Stomach (tissue), 9 donors: Measurements from ENCODE around the gene TRAF1. TPM values are rescaled to one million over a fixed set of nuclear protein-coding genes. Genes with fewer than 3 reads are reported as not detected.

ENCODE experiments used
- DNase-seq, 2 donors: peaks; one replicate each; pipeline versions ENCODE4 v3.0.0 to v3.0.0-alpha.2; 2013 to 2019
- H3K27ac ChIP-seq, 5 donors: fragments of 200-600 bp in 4 of 5; sonication (generic) in 4 of 5; one replicate each; pipeline ENCODE4 v1.5.1; 2013 to 2019; ENCODE audit warnings: mild to moderate bottlenecking in 1 of 5, moderate library complexity in 1 of 5
- H3K27me3 ChIP-seq, 3 donors: fragments of 200-600 bp; sonication (generic); one replicate each; pipeline ENCODE4 v1.5.1; 2017 to 2019; ENCODE audit warnings: mixed run types in 1 of 3
- H3K36me3 ChIP-seq, 4 donors: fragments of 200-600 bp; sonication (generic); 1 replicate in 3 of 4; 2 replicates in 1 of 4; pipeline ENCODE4 v1.5.1; 2016 to 2019
- H3K4me1 ChIP-seq, 4 donors: fragments of 200-600 bp; sonication (generic); one replicate each; pipeline ENCODE4 v1.5.1; 2016 to 2019
- H3K4me3 ChIP-seq, 4 donors: fragments of 200-600 bp; sonication (generic) in 3 of 4; one replicate each; pipeline ENCODE4 v1.5.1; 2016 to 2019; ENCODE audit warnings: mild to moderate bottlenecking in 1 of 4
- H3K9me3 ChIP-seq, 4 donors: fragments of 200-600 bp; sonication (generic); one replicate each; pipeline ENCODE4 v1.5.1; 2016 to 2019
- EP300 ChIP-seq: sonication (generic); formaldehyde crosslinking; IDR thresholded peaks from one replicate; pipeline ENCODE4 v1.6.1; 2017; ENCODE audit warnings: antibody characterized with exemption
- POLR2A ChIP-seq, 4 donors: fragments of 450-650 bp; IDR thresholded peaks; one replicate each; pipeline ENCODE4 v1.6.1; 2016; ENCODE audit warnings: antibody characterized with exemption in 4 of 4, control low read depth in 2 of 4, mild to moderate bottlenecking in 1 of 4, moderate library complexity in 1 of 4
- POLR2AphosphoS5 ChIP-seq, 3 donors: sonication (generic); formaldehyde crosslinking; IDR thresholded peaks; one replicate each; pipeline ENCODE4 v1.6.1; 2016; ENCODE audit warnings: antibody characterized with exemption in 3 of 3
- WGBS, 5 donors: extraction: QIAGEN DNeasy Blood & Tissue Kit in 3 of 5; methylation state at CpG; one replicate each; pipeline versions ENCODE4 v1.1.5 to v1.1.7; 2013 to 2018; 5-methylcytosine and 5-hydroxymethylcytosine counted together
- intact Hi-C: fragments of 100-400 bp; cut with DNase I; formaldehyde crosslinking; loops from one replicate; pipeline ENCODE4 v1.15.1; 2023; ENCODE audit warnings: low total_unique reads
- polyA plus RNA-seq, 3 donors: library from polyadenylated mRNA; stranded (reverse); fragments of 200-250 nt; gene quantifications; one replicate each; pipeline ENCODE4 v1.2.3, GENCODE V29; 2013
- total RNA-seq, 5 donors: library from RNA; depleted of rRNA; stranded (reverse); fragments of >200 nt; gene quantifications; one replicate each; pipeline versions ENCODE4 v1.1.0 to v1.2.3, GENCODE V29; 2014 to 2016
- TF ChIP-seq, protein P1 (sequence below), 7 experiments: fragments of 450-650 bp in 4 of 7; fragments of 200-600 bp in 3 of 7; sonication (generic) in 3 of 7; IDR thresholded peaks; one replicate each; pipeline ENCODE4 v1.5.1; 2016 to 2019; ENCODE audit warnings: antibody characterized with exemption in 7 of 7, control low read depth in 2 of 7, mild to moderate bottlenecking in 1 of 7
- donor health status: healthy with polysubstance abuse.
- donor health status: Bipolar disorder and iron deficiency.
- donor health status: healthy.

Gene TRAF1
- total and polyA plus RNA-seq, 8 donors = 0.58 to 10.3 (median 3.2) TPM

DNA sequence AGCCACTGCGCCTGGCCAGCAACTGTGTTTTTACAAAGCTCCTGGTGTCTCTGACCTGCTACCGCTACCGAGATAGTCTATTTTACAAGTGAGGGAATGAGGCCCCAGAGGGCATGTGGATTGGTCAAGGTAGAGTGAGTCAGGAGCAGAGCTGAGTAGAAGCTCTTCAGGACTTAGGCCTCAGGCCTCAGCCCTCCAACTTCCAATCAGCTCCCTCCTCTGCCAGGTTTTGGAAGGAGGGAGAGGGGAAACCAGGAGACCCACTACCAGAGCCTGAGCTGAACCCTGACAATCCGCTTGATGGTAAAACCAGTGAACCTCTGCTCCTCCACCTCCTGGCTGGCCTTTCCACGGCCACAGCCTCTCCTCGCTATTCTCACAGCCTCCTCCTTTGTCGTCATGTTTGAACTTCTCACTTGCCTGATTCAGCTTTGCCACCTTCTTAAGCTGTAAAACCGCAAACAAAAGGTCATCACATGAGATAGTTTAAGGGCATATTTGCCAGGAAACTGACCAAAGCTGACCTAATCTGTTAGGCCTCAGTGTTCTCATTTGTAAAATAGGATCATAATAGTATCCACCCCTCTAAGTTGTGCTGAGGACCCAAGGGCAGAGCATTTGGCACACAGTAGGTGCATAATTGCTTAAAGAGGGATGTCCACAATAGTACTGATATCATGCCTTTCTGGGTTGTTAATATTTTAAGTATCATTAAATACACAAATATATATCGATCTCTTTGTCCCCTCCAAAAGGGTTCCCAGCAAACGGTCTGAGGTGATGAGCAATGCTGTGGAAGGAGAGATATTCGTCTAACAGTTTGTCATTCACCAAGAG lies 1.7 kb downstream of the TRAF1 start:
- peak overlapping the region; percentile 66 to 97 (median 92) for H3K27ac ChIP-seq
- intact Hi-C loops = loop anchor here (10.0 kb wide), 1 partner anchor 50 kb away; the partner anchor contains the start of gene PHF19

DNA sequence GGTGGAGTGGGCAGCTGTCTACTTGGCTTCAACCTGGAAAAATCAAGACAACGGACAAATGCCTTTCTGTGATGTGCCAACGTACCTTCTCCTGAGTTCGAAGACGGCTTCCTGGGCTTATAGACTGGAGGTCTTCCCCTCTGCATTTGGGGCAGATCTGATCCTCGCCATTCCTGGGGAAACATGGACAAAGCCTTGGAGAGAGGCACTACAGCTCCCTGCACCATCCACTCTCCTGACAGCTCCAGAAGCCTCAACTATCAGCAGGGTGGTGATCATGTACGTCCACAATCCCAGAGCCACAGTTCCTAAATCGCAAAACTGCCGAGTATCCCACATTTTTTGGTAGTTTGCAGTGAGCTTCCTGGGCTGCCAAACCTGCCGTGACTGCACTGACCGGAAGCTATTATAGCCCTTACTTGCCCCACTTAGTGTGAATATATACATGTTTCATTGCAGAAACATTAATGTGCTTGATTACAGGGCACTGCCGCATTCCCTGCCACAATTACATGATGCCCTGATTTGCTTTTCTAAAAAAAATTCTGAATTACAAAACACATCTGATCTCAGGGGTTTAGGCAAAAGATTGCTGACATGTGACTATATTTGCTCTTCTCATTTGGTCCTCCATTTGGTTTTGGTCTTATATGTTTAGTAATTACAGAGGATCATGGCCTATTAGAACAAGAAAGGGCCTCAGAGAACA lies 2.8 kb downstream of the TRAF1 start:
- intact Hi-C loops = loop anchor here (10.0 kb wide), 1 partner anchor 49 kb away; the partner anchor contains the start of gene PHF19
- 86 to 93% (median 90%) methylated on average over 9 to 11 of the region's 11 CpGs for WGBS, 5 donors
- Histone ChIP-seq H3K36me3 (no peaks in the 10 kb centered on the region), H3K27me3 (no peaks in the 10 kb centered on the region), H3K9me3 (no peaks in the 10 kb centered on the region), H3K4me1 (peaks cover 15 to 69% (median 42%) of the 10 kb centered on the region in 4 donors), H3K27ac (peak overlapping the region in 4 of 5 donors; percentile 25 to 97 (median 92)), H3K4me3 (no peak overlapping the region)
- no peak for DNase-seq
- TF ChIP-seq, protein P1, sequence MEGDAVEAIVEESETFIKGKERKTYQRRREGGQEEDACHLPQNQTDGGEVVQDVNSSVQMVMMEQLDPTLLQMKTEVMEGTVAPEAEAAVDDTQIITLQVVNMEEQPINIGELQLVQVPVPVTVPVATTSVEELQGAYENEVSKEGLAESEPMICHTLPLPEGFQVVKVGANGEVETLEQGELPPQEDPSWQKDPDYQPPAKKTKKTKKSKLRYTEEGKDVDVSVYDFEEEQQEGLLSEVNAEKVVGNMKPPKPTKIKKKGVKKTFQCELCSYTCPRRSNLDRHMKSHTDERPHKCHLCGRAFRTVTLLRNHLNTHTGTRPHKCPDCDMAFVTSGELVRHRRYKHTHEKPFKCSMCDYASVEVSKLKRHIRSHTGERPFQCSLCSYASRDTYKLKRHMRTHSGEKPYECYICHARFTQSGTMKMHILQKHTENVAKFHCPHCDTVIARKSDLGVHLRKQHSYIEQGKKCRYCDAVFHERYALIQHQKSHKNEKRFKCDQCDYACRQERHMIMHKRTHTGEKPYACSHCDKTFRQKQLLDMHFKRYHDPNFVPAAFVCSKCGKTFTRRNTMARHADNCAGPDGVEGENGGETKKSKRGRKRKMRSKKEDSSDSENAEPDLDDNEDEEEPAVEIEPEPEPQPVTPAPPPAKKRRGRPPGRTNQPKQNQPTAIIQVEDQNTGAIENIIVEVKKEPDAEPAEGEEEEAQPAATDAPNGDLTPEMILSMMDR (IDR thresholded peaks at IDR 0.05) = no peak
- no peak for TF ChIP-seq POLR2A (IDR thresholded peaks at IDR 0.05)
- TF ChIP-seq POLR2AphosphoS5 (IDR thresholded peaks at IDR 0.05) = no peak
- no peak for TF ChIP-seq EP300

More for the DNA sequence above, 1.7 kb downstream of the TRAF1 start:
- Histone ChIP-seq H3K4me3 (peak overlapping the region in 1 of 4 donors; percentile 25), H3K36me3 (no peaks in the 10 kb centered on the region), H3K4me1 (peaks cover 13 to 67% (median 41%) of the 10 kb centered on the region in 4 donors), H3K9me3 (no peaks in the 10 kb centered on the region), H3K27me3 (no peaks in the 10 kb centered on the region)
- WGBS, 5 donors = 68 to 79% (median 73%) methylated on average over 11 of the region's 11 CpGs
- TF ChIP-seq POLR2AphosphoS5 (IDR thresholded peaks at IDR 0.05) = no peak
- TF ChIP-seq, protein P1 (IDR thresholded peaks at IDR 0.05) = no peak
- TF ChIP-seq POLR2A (IDR thresholded peaks at IDR 0.05) = no peak
- TF ChIP-seq EP300 = no peak
- no peak for DNase-seq

DNA sequence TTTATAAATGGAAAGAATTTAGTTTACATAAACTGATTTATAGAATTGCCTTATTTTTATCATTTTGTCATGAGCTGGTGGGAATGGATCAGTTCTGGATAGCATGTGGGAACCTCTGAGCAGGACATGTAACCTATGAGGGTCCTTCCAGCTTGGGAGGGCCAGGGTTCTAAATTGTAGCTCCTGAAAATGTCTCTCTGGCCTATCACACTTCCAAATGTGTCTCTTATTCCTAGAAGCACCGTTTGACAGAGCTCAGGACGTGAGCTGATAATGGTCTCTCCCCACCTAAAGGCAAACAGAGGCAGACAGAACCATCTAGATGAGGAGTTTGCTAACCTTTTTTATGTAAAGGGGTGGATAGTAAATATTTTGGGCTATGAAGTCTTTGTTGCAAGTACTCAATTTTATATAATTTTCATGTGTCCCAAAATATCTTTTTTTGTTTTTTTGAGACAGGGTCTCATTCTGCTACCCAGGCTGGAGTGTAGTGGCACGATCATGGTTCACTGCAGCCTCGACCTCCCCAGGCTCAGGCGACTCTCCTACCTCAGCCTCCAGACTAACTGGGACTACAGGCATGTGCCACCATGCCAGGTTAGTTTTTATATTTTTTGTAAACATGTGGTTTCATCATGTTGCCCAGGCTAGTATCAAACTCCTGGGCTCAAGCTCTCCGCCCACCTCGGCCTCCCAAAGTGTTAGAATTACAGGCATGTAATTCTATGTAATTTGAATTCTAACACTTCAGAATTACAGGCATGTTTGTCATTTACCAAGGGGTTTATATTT lies 4.0 kb downstream of the TRAF1 start:
- TF ChIP-seq POLR2AphosphoS5 (IDR thresholded peaks at IDR 0.05) (no peak), EP300 (no peak), POLR2A (IDR thresholded peaks at IDR 0.05) (no peak)
- TF ChIP-seq, protein P1 (IDR thresholded peaks at IDR 0.05) = no peak
- Histone ChIP-seq H3K36me3 (peaks cover 0 to 2% (median under 1%) of the 10 kb centered on the region in 4 donors), H3K4me1 (peaks cover 8 to 66% (median 37%) of the 10 kb centered on the region in 4 donors), H3K9me3 (no peaks in the 10 kb centered on the region), H3K27me3 (no peaks in the 10 kb centered on the region), H3K27ac (peak overlapping the region in 4 of 5 donors; percentile 64 to 97 (median 92)), H3K4me3 (no peak overlapping the region)
- DNase-seq = no peak
- 60 to 73% (median 69%) methylated on average over 7 of the region's 7 CpGs for WGBS, 5 donors
- intact Hi-C loops = loop anchor here (10.0 kb wide), 1 partner anchor 48 kb away; the partner anchor contains the start of gene PHF19
